Activated CD8-positive, alpha-beta T cell treated with anti-CD3 and anti-CD28 coated beads, Interleukin-2, amount 10 ng/mL, durations not matched to agents 7 days and 5 days (primary cell): Measurements from ENCODE around the gene HMGXB3. TPM values are rescaled to one million over a fixed set of nuclear protein-coding genes. Genes with fewer than 3 reads are reported as not detected.
"Not testable (repeated sequence)": the region's sequence is repeated elsewhere in the genome, so short reads cannot be mapped to it uniquely, and the experiment has no call there.

Experiments used
- ATAC-seq: fragments of 150-1000 bp; cut with Tn5 transposase; one replicate; pipeline ENCODE4 v1.10.0; 2021; ENCODE audit warnings: moderate library complexity
- CTCF ChIA-PET: fragments of 350-600 bp; sonication (Branson Sonifier 250); formaldehyde crosslinking; loops from one replicate; lab custom pipeline; 2021; ENCODE audit warnings: antibody characterized with exemption; lab: Charles Lee
- POLR2A ChIA-PET: fragments of 350-600 bp; sonication (Branson Sonifier 250); formaldehyde crosslinking; loops from one replicate; lab custom pipeline; 2021; ENCODE audit warnings: antibody characterized with exemption; lab: Charles Lee
- DNase-seq: peaks from one replicate; pipeline ENCODE4 v3.0.0-alpha.2; 2020
- H3K27ac Mint-ChIP-seq: one replicate; pipeline ENCODE4 v1.8.0; 2021; ENCODE audit warnings: mild to moderate bottlenecking, mixed read lengths
- H3K27me3 Mint-ChIP-seq: one replicate; pipeline ENCODE4 v1.8.0; 2021; ENCODE audit warnings: low read depth, mixed read lengths
- H3K36me3 Mint-ChIP-seq: one replicate; pipeline ENCODE4 v1.8.0; 2021; ENCODE audit warnings: low read depth, mixed read lengths
- H3K4me1 Mint-ChIP-seq: one replicate; pipeline ENCODE4 v1.8.0; 2021; ENCODE audit warnings: low read depth, mixed read lengths
- H3K4me3 Mint-ChIP-seq: one replicate; pipeline ENCODE4 v1.8.0; 2021; ENCODE audit warnings: mild to moderate bottlenecking, mixed read lengths
- H3K9me3 Mint-ChIP-seq: one replicate; pipeline ENCODE4 v1.8.0; 2022; ENCODE audit warnings: mixed read lengths; ENCODE audit not compliant: insufficient read depth
- total RNA-seq, 2 experiments: library from RNA; stranded (reverse); gene quantifications; one replicate each; pipeline ENCODE4 v1.2.3, GENCODE V29; 2021

Gene HMGXB3
- total RNA-seq, 2 experiments from 2014 or later, result 36.5 to 37.5 TPM

- ATAC-seq (no peak), DNase-seq (peak; percentile 13)
- Mint-ChIP-seq H3K4me3 (no peak overlapping the region), H3K27me3 (peaks cover 22% of the 10 kb centered on the region), H3K27ac (no peak overlapping the region), H3K4me1 (peaks cover 8% of the 10 kb centered on the region), H3K9me3 (no peaks in the 10 kb centered on the region), H3K36me3 (no peaks in the 10 kb centered on the region)
- ChIA-PET CTCF (no interaction called here), POLR2A (no interaction called here)
Observed at GRCh38 chr5:150080696-150081435, 80.3 kb downstream of the HMGXB3 start.

- DNase-seq (peak; percentile 20), ATAC-seq (peak; percentile 54)
- Mint-ChIP-seq H3K4me3 (no peak overlapping the region), H3K27ac (no peak overlapping the region), H3K9me3 (no peaks in the 10 kb centered on the region), H3K27me3 (peaks cover 27% of the 10 kb centered on the region), H3K4me1 (peaks cover 8% of the 10 kb centered on the region), H3K36me3 (no peaks in the 10 kb centered on the region)
- ChIA-PET POLR2A (no interaction called here), CTCF (no interaction called here)
Observed at GRCh38 chr5:150081541-150082283, 81.2 kb downstream of the HMGXB3 start.

- Mint-ChIP-seq H3K27me3 (peaks cover 29% of the 10 kb centered on the region), H3K27ac (no peak overlapping the region), H3K36me3 (no peaks in the 10 kb centered on the region), H3K4me1 (peaks cover 8% of the 10 kb centered on the region), H3K4me3 (no peak overlapping the region), H3K9me3 (no peaks in the 10 kb centered on the region)
- POLR2A ChIA-PET, result no interaction called here
- ATAC-seq, result no peak
- CTCF ChIA-PET, result no interaction called here
- DNase-seq, result peak; percentile 19
Observed at GRCh38 chr5:150082374-150082773, 81.8 kb downstream of the HMGXB3 start.

GRCh38 chr5:150082889-150083288 is 82.3 kb downstream of the HMGXB3 start:
- no peak for ATAC-seq
- H3K27me3 Mint-ChIP-seq, result peaks cover 32% of the 10 kb centered on the region
- peak; percentile 14 for DNase-seq
- ChIA-PET CTCF (no interaction called here), POLR2A (no interaction called here)
- no peak overlapping the region for H3K27ac Mint-ChIP-seq
- H3K9me3 Mint-ChIP-seq, result no peaks in the 10 kb centered on the region
- no peaks in the 10 kb centered on the region for H3K36me3 Mint-ChIP-seq
- no peak overlapping the region for H3K4me3 Mint-ChIP-seq
- H3K4me1 Mint-ChIP-seq, result peaks cover 8% of the 10 kb centered on the region

- H3K4me3 Mint-ChIP-seq, H3K27ac Mint-ChIP-seq, H3K4me1 Mint-ChIP-seq, ATAC-seq, H3K36me3 Mint-ChIP-seq, H3K9me3 Mint-ChIP-seq, CTCF ChIA-PET, POLR2A ChIA-PET: not testable (repeated sequence)
- peak; percentile 13 for DNase-seq
- peaks cover 39% of the 10 kb centered on the region for H3K27me3 Mint-ChIP-seq
Observed at GRCh38 chr5:150084754-150085153, 84.2 kb downstream of the HMGXB3 start.

GRCh38 chr5:150085191-150085912 is 84.8 kb downstream of the HMGXB3 start:
- H3K4me1 Mint-ChIP-seq, result peaks cover 8% of the 10 kb centered on the region
- no peak overlapping the region for H3K27ac Mint-ChIP-seq
- H3K4me3 Mint-ChIP-seq, result no peak overlapping the region
- POLR2A ChIA-PET, result no interaction called here
- H3K27me3 Mint-ChIP-seq, result peaks cover 42% of the 10 kb centered on the region
- no peaks in the 10 kb centered on the region for H3K9me3 Mint-ChIP-seq
- no peaks in the 10 kb centered on the region for H3K36me3 Mint-ChIP-seq
- DNase-seq (peak; percentile 16), ATAC-seq (no peak)
- CTCF ChIA-PET, result no interaction called here

- Mint-ChIP-seq H3K27me3 (peaks cover 48% of the 10 kb centered on the region), H3K4me3 (no peak within 1 kb of the TSS), H3K36me3 (no peaks in the 10 kb centered on the region), H3K9me3 (no peaks in the 10 kb centered on the region), H3K27ac (no peak within 1 kb of the TSS), H3K4me1 (peaks cover 8% of the 10 kb centered on the region)
- ATAC-seq, result no peak
- ChIA-PET CTCF (no interaction called here), POLR2A (no interaction called here)
- DNase-seq, result peak; percentile 13
Observed at GRCh38 chr5:150085950-150086715, 85.6 kb downstream of the HMGXB3 start, which contains the start of gene CSF1R. Gene CSF1R (minus strand): TSS chr5:150086554. CDS start chr5:150086427, 127 bp downstream.

- Mint-ChIP-seq H3K9me3 (no peaks in the 10 kb centered on the region), H3K36me3 (no peaks in the 10 kb centered on the region), H3K27ac (no peak overlapping the region), H3K4me3 (no peak overlapping the region), H3K27me3 (peaks cover 59% of the 10 kb centered on the region), H3K4me1 (no peaks in the 10 kb centered on the region)
- ATAC-seq (no peak), DNase-seq (peak; percentile 13)
- ChIA-PET CTCF (no interaction called here), POLR2A (no interaction called here)
Observed at GRCh38 chr5:150092159-150092787, 91.7 kb downstream of the HMGXB3 start.

GRCh38 chr5:150097152-150097551 is 96.6 kb downstream of the HMGXB3 start:
- ChIA-PET POLR2A (no interaction called here), CTCF (interaction anchor here (1.0 kb wide), 1 partner anchor 49 kb away, joined by 3 read pairs; no protein-coding TSS in a partner anchor)
- Mint-ChIP-seq H3K27ac (no peak overlapping the region), H3K27me3 (peaks cover 42% of the 10 kb centered on the region), H3K4me3 (no peak overlapping the region), H3K36me3 (no peaks in the 10 kb centered on the region), H3K9me3 (no peaks in the 10 kb centered on the region), H3K4me1 (no peaks in the 10 kb centered on the region)
- ATAC-seq (no peak), DNase-seq (no peak)

GRCh38 chr5:150101023-150101422 is 100.5 kb downstream of the HMGXB3 start:
- H3K4me1 Mint-ChIP-seq, result no peaks in the 10 kb centered on the region
- H3K27ac Mint-ChIP-seq, result no peak overlapping the region
- H3K9me3 Mint-ChIP-seq, result no peaks in the 10 kb centered on the region
- ATAC-seq (no peak), DNase-seq (peak; percentile 19)
- H3K27me3 Mint-ChIP-seq, result peaks cover 26% of the 10 kb centered on the region
- H3K36me3 Mint-ChIP-seq, result no peaks in the 10 kb centered on the region
- no peak overlapping the region for H3K4me3 Mint-ChIP-seq
- CTCF ChIA-PET, result no interaction called here
- POLR2A ChIA-PET, result no interaction called here
